ENCODE results near the gene PPP2CA.
"Not testable (repeated sequence)": the region's sequence is repeated elsewhere in the genome, so short reads cannot be mapped to it uniquely, and the experiment has no call there.

The PPP2CA gene

DNA sequence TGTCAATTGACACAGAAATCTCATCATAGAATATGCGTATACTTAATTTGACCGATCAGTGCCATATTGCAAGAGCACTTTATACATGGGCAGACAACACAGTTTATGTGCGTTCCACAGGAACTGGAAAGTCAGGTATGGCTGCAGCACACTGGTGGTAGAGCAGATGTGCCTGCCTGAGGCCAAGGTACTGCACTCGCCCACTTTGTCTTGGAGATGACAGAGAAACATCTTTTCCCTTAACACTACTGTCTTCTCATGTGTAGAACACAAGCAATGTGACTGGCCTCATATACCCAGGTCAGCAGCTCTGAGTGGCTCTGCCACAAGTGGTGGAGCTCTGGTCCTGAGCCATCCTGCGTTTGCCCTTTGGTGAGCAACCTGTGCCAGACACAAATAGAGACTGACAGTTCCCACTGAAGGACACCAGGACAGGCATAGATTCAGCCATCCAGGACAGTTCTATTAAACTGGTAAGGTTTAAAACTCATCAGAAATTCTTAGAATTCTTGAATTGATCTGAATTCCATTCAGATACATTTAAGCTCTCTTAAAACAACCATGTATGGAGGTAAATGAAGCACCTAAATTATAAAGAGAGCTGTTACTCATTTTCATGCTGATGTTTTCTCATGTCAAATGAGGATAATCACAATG, 21.0 kb upstream of the PPP2CA start:
- in situ Hi-C loops (cut with MboI; ENCODE audit: low pct_unique_long_range_greater_than_20kb, low sequenced_read_pairs) = no loop called here
- no peak for DNase-seq

DNA sequence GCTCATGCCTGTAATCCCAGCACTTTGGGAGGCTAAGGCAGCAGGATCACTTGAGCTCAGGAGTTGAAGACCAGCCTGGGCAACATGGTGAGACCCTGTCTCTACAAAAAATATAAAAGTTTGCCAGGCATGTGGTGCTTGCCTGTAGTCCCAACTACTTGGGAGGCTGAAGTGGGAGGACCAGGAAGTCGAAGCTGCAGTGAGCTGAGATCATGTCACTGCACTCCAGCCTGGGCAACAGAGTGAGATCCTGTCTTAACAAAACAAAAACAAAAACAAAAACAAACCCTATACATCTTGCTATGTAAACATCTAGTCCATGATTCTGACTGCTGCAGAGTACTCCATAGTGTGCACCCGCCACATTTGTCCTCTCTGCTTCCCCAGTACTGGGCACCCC, 19.8 kb upstream of the PPP2CA start:
- no peak for DNase-seq
- in situ Hi-C loops (cut with MboI; ENCODE audit: low pct_unique_long_range_greater_than_20kb, low sequenced_read_pairs) = no loop called here

GRCh38 chr5:134245101-134245604, 19.3 kb upstream of the PPP2CA start:
- no peak for DNase-seq
- in situ Hi-C loops (cut with MboI; ENCODE audit: low pct_unique_long_range_greater_than_20kb, low sequenced_read_pairs) = no loop called here

DNA sequence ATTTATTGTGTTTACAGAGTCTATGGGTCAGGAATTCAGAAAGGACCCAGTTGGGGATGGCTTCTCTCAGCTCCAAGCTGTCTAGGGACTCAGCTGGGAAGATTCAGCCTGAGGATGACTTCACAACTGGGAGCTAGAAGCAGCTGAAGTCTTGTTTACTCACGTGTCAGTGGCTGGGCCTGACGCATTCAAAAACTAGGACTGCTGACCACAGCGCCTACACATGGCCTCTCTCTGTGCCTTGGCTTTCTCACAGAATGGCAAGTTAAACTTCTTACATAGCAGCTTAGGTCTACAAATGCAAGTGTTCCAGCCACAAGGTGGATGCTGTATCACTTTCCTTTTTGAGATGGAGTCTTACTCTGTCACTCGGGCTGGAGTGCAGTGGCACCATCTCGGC, 16.3 kb upstream of the PPP2CA start:
- in situ Hi-C loops (cut with MboI; ENCODE audit: low pct_unique_long_range_greater_than_20kb, low sequenced_read_pairs) = no loop called here
- no peak for DNase-seq

DNA sequence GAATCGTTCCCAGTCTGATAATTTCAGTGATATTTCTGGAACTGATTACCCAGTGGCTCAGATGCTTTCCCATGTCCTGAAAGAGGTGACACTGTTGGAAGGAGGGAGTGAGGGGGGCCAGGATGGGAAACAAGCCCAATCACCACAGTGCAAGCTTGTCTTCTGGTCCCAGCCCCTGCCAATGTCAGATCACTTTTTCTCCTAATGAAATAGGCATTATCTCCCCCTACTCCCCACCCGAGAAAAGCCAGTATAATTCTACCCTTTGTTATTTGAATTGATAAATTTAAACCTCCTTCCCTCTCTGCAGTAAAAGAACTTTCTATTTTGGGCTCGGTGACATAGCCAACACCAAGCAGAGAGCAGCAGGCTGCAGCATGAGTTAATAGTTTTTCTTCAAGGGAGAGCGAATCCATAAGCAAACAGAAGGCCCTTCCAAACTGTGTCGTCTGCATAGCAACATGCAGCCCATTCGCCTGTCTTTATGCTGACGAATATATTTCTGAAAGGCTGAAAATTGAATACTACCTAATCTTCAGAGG, 14.6 kb upstream of the PPP2CA start:
- no peak for DNase-seq
- in situ Hi-C loops (cut with MboI; ENCODE audit: low pct_unique_long_range_greater_than_20kb, low sequenced_read_pairs) = no loop called here

GRCh38 chr5:134236820-134237219, 10.9 kb upstream of the PPP2CA start:
- no peak for DNase-seq
- in situ Hi-C loops (cut with MboI; ENCODE audit: low pct_unique_long_range_greater_than_20kb, low sequenced_read_pairs) = no loop called here

DNA sequence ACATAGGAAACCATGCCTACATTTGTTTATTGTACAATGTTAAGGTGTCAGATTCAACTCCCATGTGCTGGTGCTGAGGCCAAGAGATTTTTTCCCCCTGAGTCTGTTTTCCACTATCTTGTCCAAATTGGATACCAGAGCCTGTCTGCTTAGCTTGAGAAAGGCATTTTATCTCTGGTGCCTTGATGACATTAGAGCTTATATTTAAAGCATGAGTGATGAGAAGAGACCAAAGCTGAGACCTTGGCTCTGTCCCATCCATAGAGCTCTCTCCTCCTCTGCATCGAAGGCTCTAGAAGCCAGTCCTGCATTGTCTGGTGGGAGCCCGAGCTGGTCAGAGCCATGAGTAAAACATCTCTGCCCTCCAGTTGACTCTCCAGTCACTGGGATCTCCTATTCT, 10.4 kb upstream of the PPP2CA start:
- DNase-seq = no peak

GRCh38 chr5:134228624-134229023, 2.8 kb upstream of the PPP2CA start:
- no peak for DNase-seq
- in situ Hi-C loops (cut with MboI; ENCODE audit: low pct_unique_long_range_greater_than_20kb, low sequenced_read_pairs) = no loop called here

More for the DNA sequence above, 10.4 kb upstream of the PPP2CA start:
- in situ Hi-C loops (cut with MboI; ENCODE audit: low pct_unique_long_range_greater_than_20kb, low sequenced_read_pairs) = no loop called here

DNA sequence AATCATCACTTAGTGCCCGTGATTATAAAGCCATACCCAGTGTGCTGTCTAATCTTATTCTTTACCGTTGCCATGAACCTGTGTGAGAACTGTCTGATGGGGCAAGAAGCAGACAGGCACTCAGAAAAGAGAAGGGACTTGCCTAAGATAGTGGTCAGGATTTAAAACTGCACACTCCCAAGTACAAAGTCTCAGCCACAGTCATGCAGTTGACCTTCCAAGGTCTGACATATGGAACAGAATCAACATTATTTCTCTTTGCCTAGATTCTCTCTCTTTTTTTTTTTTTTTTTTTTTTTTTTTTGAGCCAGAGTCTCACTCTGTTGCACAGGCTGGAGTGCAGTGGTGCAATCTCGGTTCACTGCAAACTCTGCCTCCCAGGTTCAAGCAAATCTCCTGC, 1.9 kb upstream of the PPP2CA start:
- DNase-seq = no peak
- in situ Hi-C loops (cut with MboI; ENCODE audit: low pct_unique_long_range_greater_than_20kb, low sequenced_read_pairs) = no loop called here

DNA sequence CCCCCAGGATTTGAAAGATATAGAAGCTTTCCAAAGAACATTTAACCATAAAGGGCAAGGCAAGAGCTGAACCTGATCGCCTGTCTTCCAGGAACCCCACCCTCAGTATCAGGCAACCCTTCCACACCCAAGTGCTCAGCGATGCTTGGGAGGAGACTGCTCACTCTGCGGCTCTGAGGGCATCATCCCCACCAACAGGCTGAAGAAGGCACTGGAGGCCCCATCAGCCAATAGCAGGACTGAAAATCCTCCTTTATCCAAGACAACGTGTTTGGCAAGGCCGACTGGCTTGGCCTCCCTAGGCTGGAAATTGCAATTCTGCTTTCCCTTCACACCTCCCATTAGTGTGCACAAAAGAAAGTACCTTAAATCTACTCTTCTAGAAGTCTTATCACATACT, 1.4 kb upstream of the PPP2CA start:
- in situ Hi-C loops (cut with MboI; ENCODE audit: low pct_unique_long_range_greater_than_20kb, low sequenced_read_pairs) = no loop called here

GRCh38 chr5:134226441-134227192, 744 bp upstream of the PPP2CA start:
- DNase-seq = no peak
- in situ Hi-C loops (cut with MboI; ENCODE audit: low pct_unique_long_range_greater_than_20kb, low sequenced_read_pairs) = no loop called here

More for the DNA sequence above, 1.4 kb upstream of the PPP2CA start:
- peak; percentile 10 for DNase-seq

DNA sequence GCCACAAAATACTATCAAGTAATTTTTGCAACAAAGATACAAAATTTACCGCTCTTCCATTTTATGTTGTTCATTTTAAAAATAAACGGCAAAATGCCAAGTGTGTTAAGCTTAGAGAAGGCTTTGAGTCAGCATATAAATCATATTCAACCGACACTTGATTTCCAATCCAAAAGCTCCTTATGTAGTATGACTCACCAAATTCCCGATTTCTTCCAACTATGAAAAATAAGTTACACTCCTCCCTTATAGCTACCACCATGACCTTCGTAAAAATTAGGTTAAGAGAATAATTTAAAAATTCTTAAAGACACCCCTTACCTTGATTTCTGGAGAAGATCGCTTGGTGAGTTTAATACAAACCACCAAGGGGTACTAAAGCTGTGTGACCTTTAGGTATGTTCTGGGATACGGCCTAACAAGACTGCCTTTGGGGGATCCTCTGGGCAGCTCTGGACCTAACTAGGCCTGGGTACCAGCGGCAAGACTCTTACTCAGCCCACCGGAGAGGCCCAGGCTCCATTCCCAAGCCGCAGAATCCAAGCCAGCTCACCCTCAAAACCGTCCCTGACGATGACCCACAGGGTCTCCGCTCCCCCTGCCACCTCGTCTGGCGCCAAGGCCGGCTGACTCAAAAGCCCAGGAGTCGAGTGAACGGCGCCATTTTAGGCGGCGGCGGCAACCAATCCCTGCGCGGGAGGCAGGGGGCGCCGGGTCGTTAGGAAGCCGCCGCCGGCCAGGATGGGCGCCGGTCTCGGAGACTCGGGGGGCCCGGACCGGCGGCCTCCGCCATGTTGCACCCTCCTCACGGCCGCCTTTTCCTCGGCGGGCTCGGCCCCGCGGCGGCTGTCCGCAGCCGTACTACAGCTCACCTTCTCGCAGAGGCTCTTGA, 739 bp downstream of the PPP2CA start:
- DNase-seq = peak; percentile 64
- in situ Hi-C loops (cut with MboI; ENCODE audit: low pct_unique_long_range_greater_than_20kb, low sequenced_read_pairs) = no loop called here

DNA sequence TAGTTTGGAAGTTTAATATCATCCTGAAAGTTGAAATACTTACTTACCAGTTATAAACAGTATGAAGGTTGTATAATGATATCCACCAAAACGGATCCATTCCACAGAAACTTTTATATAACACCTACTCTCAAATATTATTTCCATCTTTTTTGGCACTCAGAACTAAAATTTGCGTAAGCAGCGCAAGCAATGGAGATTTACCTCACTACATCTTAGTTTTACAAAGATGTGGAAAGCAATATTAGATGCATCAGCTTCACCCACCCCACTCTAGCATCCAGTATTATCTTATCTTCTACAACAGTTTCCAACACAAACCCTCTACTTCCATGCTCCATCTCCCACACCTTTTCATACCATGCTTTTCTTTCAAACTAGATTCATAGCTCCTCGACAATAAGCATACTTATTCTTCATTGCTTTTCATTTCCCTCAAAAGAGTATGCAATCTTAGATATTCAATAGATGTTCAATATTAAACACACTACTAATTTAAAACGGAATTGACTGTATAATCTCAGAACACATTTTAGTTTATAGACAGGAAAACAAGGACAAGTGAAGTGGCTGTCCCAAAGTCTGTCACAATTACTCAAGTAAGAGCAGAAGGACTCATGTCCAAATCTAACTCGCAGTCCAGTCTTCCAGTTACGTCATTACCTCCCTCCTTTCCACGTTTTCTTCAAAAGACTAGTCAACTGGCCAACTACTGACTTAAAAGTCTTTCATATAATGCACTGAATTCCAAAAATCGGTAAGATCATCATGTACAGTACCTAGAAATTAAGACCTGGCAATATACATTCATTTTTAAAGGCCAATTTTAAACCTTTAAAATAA, 2.2 kb downstream of the PPP2CA start:
- peak; percentile 11 for DNase-seq

GRCh38 chr5:134221690-134222089, 4.2 kb downstream of the PPP2CA start:
- in situ Hi-C loops (cut with MboI; ENCODE audit: low pct_unique_long_range_greater_than_20kb, low sequenced_read_pairs); DNase-seq: not testable (repeated sequence)

More for the DNA sequence above, 2.2 kb downstream of the PPP2CA start:
- in situ Hi-C loops (cut with MboI; ENCODE audit: low pct_unique_long_range_greater_than_20kb, low sequenced_read_pairs) = no loop called here

DNA sequence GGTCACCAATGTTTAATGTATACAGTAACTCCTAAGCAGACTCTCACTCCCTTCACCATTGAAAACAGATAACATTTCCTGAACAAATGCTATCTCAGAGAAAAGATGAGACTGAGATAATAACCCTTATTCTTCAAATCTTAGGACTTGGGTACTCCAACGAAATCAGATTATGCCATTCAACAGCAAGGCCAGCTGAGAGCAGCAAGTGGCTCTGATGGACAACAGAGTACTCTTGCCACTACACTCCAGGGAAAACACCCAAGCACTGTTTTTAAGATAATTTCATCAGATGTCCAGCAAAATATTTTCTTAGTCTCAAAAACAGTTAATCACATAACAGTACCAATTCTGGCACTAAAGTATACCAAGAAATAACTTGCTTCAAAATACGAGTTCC, 10.1 kb downstream of the PPP2CA start:
- in situ Hi-C loops (cut with MboI; ENCODE audit: low pct_unique_long_range_greater_than_20kb, low sequenced_read_pairs) = no loop called here

DNA sequence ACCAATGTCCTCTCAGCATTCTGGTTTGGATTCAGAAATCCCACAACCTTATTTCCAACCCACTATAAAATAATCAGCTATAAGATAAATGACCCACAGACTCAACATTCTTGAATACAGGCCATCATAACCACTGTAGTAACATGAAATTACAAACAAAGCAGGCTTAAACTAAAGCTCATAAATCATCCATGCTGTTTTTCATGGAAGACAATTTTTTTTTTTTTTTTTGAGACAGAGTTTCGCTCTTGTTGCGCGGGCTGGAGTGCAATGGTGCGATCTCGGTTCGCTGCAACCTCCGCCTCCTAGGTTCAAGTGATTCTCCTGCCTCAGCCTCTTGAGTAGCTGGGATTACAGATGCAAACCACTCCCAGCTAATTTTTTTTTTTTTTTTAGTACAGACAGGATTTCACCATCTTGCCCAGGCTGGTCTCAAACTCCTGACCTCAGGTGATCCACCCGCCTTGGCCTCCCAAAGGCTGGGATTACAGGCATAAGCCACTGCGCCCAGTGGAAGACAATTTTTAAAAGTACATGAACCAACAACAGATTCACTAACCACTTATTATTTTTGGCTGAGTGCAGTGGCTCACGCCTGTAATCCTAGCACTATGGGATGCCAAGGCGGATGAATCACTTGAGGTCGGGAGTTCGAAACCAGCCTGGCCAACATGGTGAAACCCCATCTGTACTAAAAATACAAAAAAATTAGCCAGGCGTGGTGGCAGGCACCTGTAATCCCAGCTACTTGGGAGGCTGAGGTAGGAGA, 14.4 kb downstream of the PPP2CA start:
- DNase-seq; in situ Hi-C loops (cut with MboI; ENCODE audit: low pct_unique_long_range_greater_than_20kb, low sequenced_read_pairs): not testable (repeated sequence)

More for the DNA sequence above, 10.1 kb downstream of the PPP2CA start:
- no peak for DNase-seq

DNA sequence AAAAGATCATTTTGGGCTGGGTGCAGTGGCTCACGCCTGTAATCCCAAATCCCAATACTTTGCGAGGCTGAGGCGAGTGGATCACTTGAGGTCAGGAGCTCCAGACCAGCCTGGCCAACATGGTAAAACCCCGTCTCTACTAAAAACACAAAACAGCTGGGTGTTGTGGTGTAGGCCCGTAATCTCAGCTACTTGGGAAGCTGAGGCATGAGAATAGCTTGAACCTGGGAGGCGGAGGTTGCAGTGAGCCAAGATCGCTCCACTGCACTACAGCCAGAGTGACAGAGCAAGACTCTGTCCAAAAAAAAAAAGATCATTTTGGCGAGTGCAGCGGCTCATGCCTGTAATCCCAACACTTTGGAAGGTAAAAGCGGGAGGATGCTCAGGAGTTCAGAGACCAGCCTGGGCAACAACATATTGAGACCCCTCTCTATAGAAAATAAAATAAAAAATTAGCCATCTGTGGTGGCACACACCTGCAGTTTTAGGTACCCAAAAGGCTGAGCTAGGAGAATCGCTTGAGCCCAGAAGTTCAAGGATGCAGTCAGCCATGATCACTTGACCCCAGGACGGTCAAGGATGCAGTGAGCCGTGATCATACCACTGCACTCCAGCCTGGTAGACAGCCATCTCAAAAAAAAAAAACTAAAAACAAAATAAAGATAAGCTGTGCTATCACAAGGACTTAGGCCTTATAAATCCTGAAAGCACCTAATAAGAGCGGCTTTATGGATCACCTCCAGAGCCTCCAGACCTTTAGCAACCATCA, 16.2 kb downstream of the PPP2CA start:
- no peak for DNase-seq
- in situ Hi-C loops (cut with MboI; ENCODE audit: low pct_unique_long_range_greater_than_20kb, low sequenced_read_pairs) = no loop called here

All from KBM-7 (cell line).